Suprapubic skin (tissue), 4 donors: ENCODE results near the gene SERPINI1.
"Not testable (repeated sequence)": the region's sequence is repeated elsewhere in the genome, so short reads cannot be mapped to it uniquely, and the experiment has no call there.

Experiments used
- POLR2A ChIP-seq, 2 donors: fragments of 450-650 bp; IDR thresholded peaks; one replicate each; pipeline ENCODE4 v1.6.1; 2017; ENCODE audit warnings: antibody characterized with exemption in 2 of 2, mild to moderate bottlenecking in 2 of 2, moderate library complexity in 2 of 2
- POLR2AphosphoS5 ChIP-seq, 3 donors: sonication (generic); formaldehyde crosslinking; IDR thresholded peaks; one replicate each; pipeline ENCODE4 v1.6.1; 2017; ENCODE audit warnings: antibody characterized with exemption in 3 of 3
- TF ChIP-seq, protein P1 (sequence below), 2 donors: fragments of 200-600 bp in 1 of 2; fragments of 450-650 bp in 1 of 2; sonication (generic) in 1 of 2; IDR thresholded peaks; one replicate each; pipeline ENCODE4 v1.5.1; 2016 to 2019; ENCODE audit warnings: antibody characterized with exemption in 2 of 2, mild to moderate bottlenecking in 1 of 2, moderate library complexity in 1 of 2

DNA sequence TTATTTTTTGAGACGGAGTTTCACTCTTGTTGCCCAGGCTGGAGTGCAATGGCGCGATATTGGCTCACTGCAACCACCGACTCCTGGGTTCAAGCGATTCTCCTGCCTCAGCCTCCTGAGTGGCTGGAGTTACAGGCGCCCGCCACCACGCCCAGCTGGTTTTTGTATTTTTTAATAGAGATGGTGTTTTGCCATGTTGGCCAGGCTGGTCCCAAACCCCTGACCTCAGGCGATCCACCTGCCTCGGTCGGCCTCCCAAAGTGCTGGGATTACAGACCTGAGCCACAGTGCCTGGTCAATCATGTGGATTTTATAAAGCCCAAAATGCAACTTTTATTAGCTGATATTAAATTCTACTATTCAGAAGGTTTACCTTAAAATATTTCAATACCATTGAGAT is 92.1 kb downstream of the SERPINI1 start:
- TF ChIP-seq, protein P1, sequence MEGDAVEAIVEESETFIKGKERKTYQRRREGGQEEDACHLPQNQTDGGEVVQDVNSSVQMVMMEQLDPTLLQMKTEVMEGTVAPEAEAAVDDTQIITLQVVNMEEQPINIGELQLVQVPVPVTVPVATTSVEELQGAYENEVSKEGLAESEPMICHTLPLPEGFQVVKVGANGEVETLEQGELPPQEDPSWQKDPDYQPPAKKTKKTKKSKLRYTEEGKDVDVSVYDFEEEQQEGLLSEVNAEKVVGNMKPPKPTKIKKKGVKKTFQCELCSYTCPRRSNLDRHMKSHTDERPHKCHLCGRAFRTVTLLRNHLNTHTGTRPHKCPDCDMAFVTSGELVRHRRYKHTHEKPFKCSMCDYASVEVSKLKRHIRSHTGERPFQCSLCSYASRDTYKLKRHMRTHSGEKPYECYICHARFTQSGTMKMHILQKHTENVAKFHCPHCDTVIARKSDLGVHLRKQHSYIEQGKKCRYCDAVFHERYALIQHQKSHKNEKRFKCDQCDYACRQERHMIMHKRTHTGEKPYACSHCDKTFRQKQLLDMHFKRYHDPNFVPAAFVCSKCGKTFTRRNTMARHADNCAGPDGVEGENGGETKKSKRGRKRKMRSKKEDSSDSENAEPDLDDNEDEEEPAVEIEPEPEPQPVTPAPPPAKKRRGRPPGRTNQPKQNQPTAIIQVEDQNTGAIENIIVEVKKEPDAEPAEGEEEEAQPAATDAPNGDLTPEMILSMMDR (IDR thresholded peaks at IDR 0.05) = not testable (repeated sequence)
- not testable (repeated sequence) for TF ChIP-seq POLR2AphosphoS5, POLR2A (IDR thresholded peaks at IDR 0.05)
